Measurements from ENCODE around the gene MALT1. TPM values are rescaled to one million over a fixed set of nuclear protein-coding genes. Genes with fewer than 3 reads are reported as not detected.

Gene MALT1
- total RNA-seq, 1 experiment from 2014 or later: 24.2 TPM

- H3K79me2 ChIP-seq (ENCODE audit: low read length): no peaks in the 10 kb centered on the region
- POLR2A ChIA-PET (ENCODE audit: unreplicated experiment): no interaction called here
- no peaks in the 10 kb centered on the region for H3K4me1 ChIP-seq (ENCODE audit: insufficient read depth, low read length)
- H3K9ac ChIP-seq (ENCODE audit: low read length): no peak overlapping the region
- H4K20me1 ChIP-seq (ENCODE audit: low read length): no peaks in the 10 kb centered on the region
- BruUV-seq (replicated peaks): no TSS peak
- TF ChIP-seq CTCF (conservative IDR thresholded peaks at IDR 0.05; ENCODE audit: low read depth, low read length) (no peak), EZH2phosphoT487 (IDR thresholded peaks at IDR 0.05; ENCODE audit: borderline replicate concordance, low read length) (no peak), EZH2 (IDR thresholded peaks at IDR 0.05; ENCODE audit: low read length, unreplicated experiment) (no peak)
- H3K27me3 ChIP-seq (ENCODE audit: low read length): no peaks in the 10 kb centered on the region
- H3K9me3 ChIP-seq (ENCODE audit: low read length): no peaks in the 10 kb centered on the region
- no peak for ATAC-seq
- H3K4me2 ChIP-seq (ENCODE audit: low read length): no peak overlapping the region
- H3K9me2 ChIP-seq (replicated peaks; ENCODE audit: low read length): no peaks in the 10 kb centered on the region
- H2AFZ ChIP-seq (ENCODE audit: low read length): no peak overlapping the region
- intact Hi-C loops (cut with micrococcal nuclease): no loop called here
- CTCF ChIA-PET: no interaction called here
- no peak for DNase-seq
- no peaks in the 10 kb centered on the region for H3K36me3 ChIP-seq (ENCODE audit: low read depth, low read length)
- no peak overlapping the region for H3K4me3 ChIP-seq (ENCODE audit: low read length)
- H3K27ac ChIP-seq (ENCODE audit: low read length): no peak overlapping the region
- no peaks in the 10 kb centered on the region for H3F3A ChIP-seq (ENCODE audit: low read length, unreplicated experiment)
Measured at GRCh38 chr18:58723810-58724602, 52.7 kb downstream of the MALT1 start.

GRCh38 chr18:58726671-58727070 is 55.4 kb downstream of the MALT1 start:
- Histone ChIP-seq H3K9me3 (ENCODE audit: low read length) (no peaks in the 10 kb centered on the region), H3K27ac (ENCODE audit: low read length) (no peak overlapping the region), H3K79me2 (ENCODE audit: low read length) (no peaks in the 10 kb centered on the region), H3K4me3 (ENCODE audit: low read length) (no peak overlapping the region), H3K9ac (ENCODE audit: low read length) (no peak overlapping the region), H3K4me2 (ENCODE audit: low read length) (no peak overlapping the region), H3F3A (ENCODE audit: low read length, unreplicated experiment) (no peaks in the 10 kb centered on the region), H3K27me3 (ENCODE audit: low read length) (no peaks in the 10 kb centered on the region), H2AFZ (ENCODE audit: low read length) (no peak overlapping the region), H3K4me1 (ENCODE audit: insufficient read depth, low read length) (no peaks in the 10 kb centered on the region), H4K20me1 (ENCODE audit: low read length) (no peaks in the 10 kb centered on the region), H3K9me2 (replicated peaks; ENCODE audit: low read length) (no peaks in the 10 kb centered on the region), H3K36me3 (ENCODE audit: low read depth, low read length) (no peaks in the 10 kb centered on the region)
- ATAC-seq: no peak
- no peak for TF ChIP-seq EZH2 (IDR thresholded peaks at IDR 0.05; ENCODE audit: low read length, unreplicated experiment)
- no peak for TF ChIP-seq CTCF (conservative IDR thresholded peaks at IDR 0.05; ENCODE audit: low read depth, low read length)
- TF ChIP-seq EZH2phosphoT487 (IDR thresholded peaks at IDR 0.05; ENCODE audit: borderline replicate concordance, low read length): no peak
- intact Hi-C loops (cut with micrococcal nuclease): no loop called here
- BruUV-seq (replicated peaks): no TSS peak
- POLR2A ChIA-PET (ENCODE audit: unreplicated experiment): no interaction called here
- no peak for DNase-seq
- CTCF ChIA-PET: no interaction called here

GRCh38 chr18:58727776-58728500 is 56.7 kb downstream of the MALT1 start:
- CTCF ChIA-PET: no interaction called here
- no peak for DNase-seq
- no peak for ATAC-seq

More at GRCh38 chr18:58727776-58728500, 56.7 kb downstream of the MALT1 start:
- no peak overlapping the region for H2AFZ ChIP-seq (ENCODE audit: low read length)
- TF ChIP-seq EZH2 (IDR thresholded peaks at IDR 0.05; ENCODE audit: low read length, unreplicated experiment): no peak
- TF ChIP-seq CTCF (conservative IDR thresholded peaks at IDR 0.05; ENCODE audit: low read depth, low read length): no peak
- TF ChIP-seq EZH2phosphoT487 (IDR thresholded peaks at IDR 0.05; ENCODE audit: borderline replicate concordance, low read length): no peak
- no peak overlapping the region for H3K4me3 ChIP-seq (ENCODE audit: low read length)
- no peaks in the 10 kb centered on the region for H3K27me3 ChIP-seq (ENCODE audit: low read length)
- no peaks in the 10 kb centered on the region for H3K36me3 ChIP-seq (ENCODE audit: low read depth, low read length)
- H3K4me1 ChIP-seq (ENCODE audit: insufficient read depth, low read length): no peaks in the 10 kb centered on the region
- no peak overlapping the region for H3K9ac ChIP-seq (ENCODE audit: low read length)
- BruUV-seq (replicated peaks): no TSS peak
- POLR2A ChIA-PET (ENCODE audit: unreplicated experiment): no interaction called here
- no peaks in the 10 kb centered on the region for H4K20me1 ChIP-seq (ENCODE audit: low read length)
- H3K9me3 ChIP-seq (ENCODE audit: low read length): no peaks in the 10 kb centered on the region
- no peaks in the 10 kb centered on the region for H3K9me2 ChIP-seq (replicated peaks; ENCODE audit: low read length)
- no peaks in the 10 kb centered on the region for H3F3A ChIP-seq (ENCODE audit: low read length, unreplicated experiment)
- no peak overlapping the region for H3K4me2 ChIP-seq (ENCODE audit: low read length)
- intact Hi-C loops (cut with micrococcal nuclease): no loop called here
- H3K27ac ChIP-seq (ENCODE audit: low read length): no peak overlapping the region
- H3K79me2 ChIP-seq (ENCODE audit: low read length): no peaks in the 10 kb centered on the region

Measured in PC-3 (cell line).